Heart right ventricle (tissue), 16 donors: Measurements from ENCODE around the gene KIAA0825. TPM values are rescaled to one million over a fixed set of nuclear protein-coding genes. Genes with fewer than 3 reads are reported as not detected.

Experiments
- ATAC-seq, 8 donors: fragments of 200-7000 bp; cut with Tn5 transposase; one replicate each; pipeline ENCODE4 v1.9.1; 2020; ENCODE audit warnings: mild to moderate bottlenecking in 8 of 8, moderate library complexity in 8 of 8, moderate number of reproducible peaks in 1 of 8
- DNase-seq, 2 donors: peaks; one replicate each; pipeline ENCODE4 v3.0.0-alpha.2; 2020
- H3K27ac ChIP-seq, 10 donors: fragments of 200-600 bp; sonication (generic) in 2 of 10; one replicate each; pipeline versions ENCODE4 v1.5.0 to v1.8.0; 2020 to 2022; ENCODE audit warnings: mild to moderate bottlenecking in 3 of 10
- H3K27me3 ChIP-seq, 7 donors: fragments of 200-600 bp; one replicate each; pipeline ENCODE4 v1.8.0; 2021 to 2022; ENCODE audit warnings: mild to moderate bottlenecking in 2 of 7
- H3K36me3 ChIP-seq, 9 donors: fragments of 200-600 bp; sonication (generic) in 1 of 9; one replicate each; pipeline versions ENCODE4 v1.5.0 to v1.8.0; 2020 to 2022; ENCODE audit warnings: mild to moderate bottlenecking in 2 of 9
- H3K4me1 ChIP-seq, 9 donors: fragments of 200-600 bp; sonication (generic) in 1 of 9; one replicate each; pipeline versions ENCODE4 v1.5.0 to v1.8.0; 2020 to 2022; ENCODE audit warnings: mild to moderate bottlenecking in 4 of 9
- H3K4me3 ChIP-seq, 10 donors: fragments of 200-600 bp; sonication (generic) in 2 of 10; one replicate each; pipeline versions ENCODE4 v1.5.0 to v1.8.0; 2020 to 2022; ENCODE audit warnings: mild to moderate bottlenecking in 7 of 10, moderate library complexity in 2 of 10
- H3K9me3 ChIP-seq, 11 donors: fragments of 200-600 bp in 10 of 11; sonication (generic) in 2 of 11; one replicate each; pipeline versions ENCODE4 v1.5.0 to v1.8.0; 2013 to 2022; ENCODE audit warnings: mild to moderate bottlenecking in 2 of 11, control low read depth in 1 of 11, moderate library complexity in 1 of 11
- WGBS, 2 donors: extraction: QIAGEN DNeasy Blood & Tissue Kit; methylation state at CpG; one replicate each; pipeline ENCODE4 v1.1.7; 2013; ENCODE audit warnings: inconsistent platforms in 1 of 2; 5-methylcytosine and 5-hydroxymethylcytosine counted together
- intact Hi-C, 10 donors: fragments of 100-400 bp; cut with DNase I; formaldehyde crosslinking; loops; one replicate each; pipeline versions ENCODE4 v1.11.1 to v1.14.2; 2022
- polyA plus RNA-seq, 2 donors: library from polyadenylated mRNA; stranded (reverse); fragments of 200-250 nt; gene quantifications; one replicate each; pipeline ENCODE4 v1.2.3, GENCODE V29; 2013
- total RNA-seq, 10 donors: library from RNA; stranded (reverse); fragmentation: NEBNext Ultra II Directional in 3 of 10; extraction: Animal tissue kit (Norgen Biotek cat#: 25700) in 3 of 10; gene quantifications; one replicate each; pipeline versions ENCODE4 v1.2.1 to v1.2.4, GENCODE V29; 2021 to 2023
- TF ChIP-seq, protein P1 (sequence below), 9 donors: fragments of 200-600 bp; sonication (generic) in 2 of 9; IDR thresholded peaks; one replicate each; pipeline versions ENCODE4 v1.5.0 to v1.8.0; 2021 to 2022; ENCODE audit warnings: antibody characterized with exemption in 9 of 9, mild to moderate bottlenecking in 5 of 9, moderate library complexity in 1 of 9
- donor health status: Arrhythmogenic right ventricular cardiomyopathy.
- donor health status: ischemic (EF 13 %, LVEDD 7.1; RV severe dilation, severe dysfunction).
- donor health status: healthy with polysubstance abuse.
- donor health status: DM: no; HTN: yes; CAD: no.
- donor health status: DM: no; HTN: no; CAD: no.
- donor health status: ischemic (EF 25% LVEDD 6.9; RV normal size, moderate dysfunction).
- donor health status: ischemic (EF 25% LVEDD 5.7; RV mildly dilated, moderate dysfunction).
- donor health status: healthy.
- donor health status: DM: yes; HTN: yes; CAD: no.
- donor health status: Ischemic cardiomyopathy.
- donor health status: ischemic (EF 35%, LVEDD 5.7; RV mildly dilated, moderate dysfunction).
- donor health status: nonischemic (EF 11% LVEDD 7.7; RV severe dilation, severe dysfunction).
- donor health status: DM: yes; HTN: yes; CAD: no.
- donor health status: PGD.
- donor health status: ischemic (EF 29% LVEDD 5.4; RV normal size, mild dysfunction).
- donor health status: nonischemic (EF 23%, LVEDD 6.1; RV moderate dilation, normal function).

Gene KIAA0825
- total and polyA plus RNA-seq, 12 donors: 0.36 to 3.5 (median 2.4) TPM

DNA sequence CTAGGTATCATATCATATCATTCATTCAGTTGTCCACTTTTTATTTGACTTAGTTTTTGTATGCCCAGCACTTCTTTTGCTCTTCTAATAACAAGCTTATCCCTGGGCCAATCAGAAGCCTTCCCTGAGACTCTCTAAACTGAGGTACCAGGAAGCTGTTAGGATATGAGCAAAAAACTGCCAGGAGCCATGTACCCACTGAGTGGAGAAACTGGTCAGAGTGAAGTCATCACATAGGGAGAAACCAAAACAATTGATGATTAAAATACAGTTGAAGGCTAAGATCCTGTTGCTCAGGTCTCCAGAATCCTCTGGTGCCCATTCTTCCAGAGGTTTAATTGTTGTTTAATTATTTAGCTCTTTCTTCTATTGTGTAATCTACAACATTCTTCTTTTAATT is 120.2 kb downstream of the KIAA0825 start:
- intact Hi-C loops: no loop called here
- no peak overlapping the region for H3K4me3 ChIP-seq
- ATAC-seq: no peak

DNA sequence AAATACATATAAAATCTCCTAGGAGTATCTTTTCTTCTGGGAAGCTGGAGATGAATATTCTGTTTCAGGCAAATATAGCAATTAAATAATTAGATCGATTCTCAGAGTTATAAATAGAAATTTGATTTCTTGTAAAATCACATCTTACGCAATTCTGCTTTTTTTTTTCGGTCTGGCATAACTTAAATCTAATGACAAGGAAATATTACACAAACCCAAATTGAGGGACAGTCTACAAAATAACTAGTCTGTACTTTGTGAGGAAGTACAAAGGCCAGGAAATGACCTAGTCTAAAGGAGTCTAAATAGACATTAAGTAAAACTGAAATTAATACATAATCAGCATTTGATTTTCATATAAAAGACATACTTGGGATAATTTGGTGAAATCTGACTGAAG is 133.3 kb downstream of the KIAA0825 start:
- Histone ChIP-seq H3K27me3 (no peaks in the 10 kb centered on the region), H3K4me3 (no peak overlapping the region), H3K9me3 (no peaks in the 10 kb centered on the region), H3K27ac (no peak overlapping the region), H3K36me3 (peaks cover 0 to 5% (median 0%) of the 10 kb centered on the region in 9 donors), H3K4me1 (no peaks in the 10 kb centered on the region)
- no peak for ATAC-seq
- TF ChIP-seq, protein P1, sequence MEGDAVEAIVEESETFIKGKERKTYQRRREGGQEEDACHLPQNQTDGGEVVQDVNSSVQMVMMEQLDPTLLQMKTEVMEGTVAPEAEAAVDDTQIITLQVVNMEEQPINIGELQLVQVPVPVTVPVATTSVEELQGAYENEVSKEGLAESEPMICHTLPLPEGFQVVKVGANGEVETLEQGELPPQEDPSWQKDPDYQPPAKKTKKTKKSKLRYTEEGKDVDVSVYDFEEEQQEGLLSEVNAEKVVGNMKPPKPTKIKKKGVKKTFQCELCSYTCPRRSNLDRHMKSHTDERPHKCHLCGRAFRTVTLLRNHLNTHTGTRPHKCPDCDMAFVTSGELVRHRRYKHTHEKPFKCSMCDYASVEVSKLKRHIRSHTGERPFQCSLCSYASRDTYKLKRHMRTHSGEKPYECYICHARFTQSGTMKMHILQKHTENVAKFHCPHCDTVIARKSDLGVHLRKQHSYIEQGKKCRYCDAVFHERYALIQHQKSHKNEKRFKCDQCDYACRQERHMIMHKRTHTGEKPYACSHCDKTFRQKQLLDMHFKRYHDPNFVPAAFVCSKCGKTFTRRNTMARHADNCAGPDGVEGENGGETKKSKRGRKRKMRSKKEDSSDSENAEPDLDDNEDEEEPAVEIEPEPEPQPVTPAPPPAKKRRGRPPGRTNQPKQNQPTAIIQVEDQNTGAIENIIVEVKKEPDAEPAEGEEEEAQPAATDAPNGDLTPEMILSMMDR (IDR thresholded peaks at IDR 0.05): no peak
- WGBS, 2 donors: 79 to 84% methylated on average over 3 of the region's 3 CpGs
- DNase-seq: no peak
- intact Hi-C loops: no loop called here

More for the DNA sequence above, 120.2 kb downstream of the KIAA0825 start:
- Histone ChIP-seq H3K27ac (no peak overlapping the region), H3K27me3 (no peaks in the 10 kb centered on the region), H3K9me3 (no peaks in the 10 kb centered on the region), H3K4me1 (no peaks in the 10 kb centered on the region), H3K36me3 (no peaks in the 10 kb centered on the region)
- no peak for DNase-seq
- TF ChIP-seq, protein P1 (IDR thresholded peaks at IDR 0.05): no peak

DNA sequence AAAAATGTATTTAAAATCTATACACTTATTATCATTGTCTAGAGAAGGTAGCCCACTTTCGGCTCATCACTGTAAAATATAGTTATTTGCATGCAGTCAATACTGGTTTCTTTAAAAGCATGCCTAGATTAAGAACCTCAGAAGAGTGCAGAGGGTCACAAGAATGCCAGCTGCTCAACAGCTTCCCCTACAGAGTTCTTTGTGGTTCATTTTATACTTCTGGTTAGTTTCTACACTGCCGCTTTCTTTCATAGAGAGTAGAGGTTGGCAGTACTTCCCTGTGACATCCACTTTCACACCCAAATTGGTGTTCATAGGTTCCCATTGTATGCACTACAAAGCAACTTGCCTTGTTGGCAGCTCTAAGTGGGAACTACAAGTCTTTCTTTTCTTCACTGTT is 137.3 kb downstream of the KIAA0825 start:
- WGBS, 2 donors: 95 to 97% methylated on average over 2 of the region's 2 CpGs
- peaks cover 0 to 5% (median 0%) of the 10 kb centered on the region in 9 donors for H3K36me3 ChIP-seq
- no peaks in the 10 kb centered on the region for H3K9me3 ChIP-seq
- no peaks in the 10 kb centered on the region for H3K27me3 ChIP-seq
- no peak overlapping the region for H3K27ac ChIP-seq
- intact Hi-C loops: no loop called here
- H3K4me1 ChIP-seq: no peaks in the 10 kb centered on the region
- H3K4me3 ChIP-seq: no peak overlapping the region
- TF ChIP-seq, protein P1 (IDR thresholded peaks at IDR 0.05): no peak
- no peak for DNase-seq
- no peak for ATAC-seq

DNA sequence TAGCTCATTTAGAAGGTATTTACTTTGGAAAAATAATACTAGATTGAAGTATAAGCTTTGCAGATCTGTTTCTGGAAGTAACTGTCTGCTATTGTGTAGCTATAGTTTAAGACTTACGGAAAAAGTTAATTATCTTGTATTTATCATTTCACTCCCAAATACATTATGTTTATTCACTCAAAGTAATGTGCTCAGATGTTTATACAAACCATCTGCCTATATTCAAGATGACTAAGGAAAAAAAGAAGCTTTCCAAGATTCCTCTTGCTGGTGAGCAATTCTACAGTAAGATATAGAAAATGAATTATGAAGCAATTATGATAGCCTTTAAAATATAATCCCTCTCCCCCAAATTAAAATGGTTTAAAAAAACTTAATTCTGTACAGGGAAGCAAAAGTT is 137.9 kb downstream of the KIAA0825 start:
- no peaks in the 10 kb centered on the region for H3K9me3 ChIP-seq
- no peaks in the 10 kb centered on the region for H3K4me1 ChIP-seq
- ATAC-seq: no peak
- intact Hi-C loops: no loop called here
- no peak overlapping the region for H3K27ac ChIP-seq
- no peaks in the 10 kb centered on the region for H3K27me3 ChIP-seq
- H3K4me3 ChIP-seq: no peak overlapping the region
- peaks cover 0 to 5% (median 0%) of the 10 kb centered on the region in 9 donors for H3K36me3 ChIP-seq
- WGBS, 2 donors: 93 to 95% methylated on average over 1 of the region's 1 CpG
- no peak for DNase-seq
- TF ChIP-seq, protein P1 (IDR thresholded peaks at IDR 0.05): no peak

DNA sequence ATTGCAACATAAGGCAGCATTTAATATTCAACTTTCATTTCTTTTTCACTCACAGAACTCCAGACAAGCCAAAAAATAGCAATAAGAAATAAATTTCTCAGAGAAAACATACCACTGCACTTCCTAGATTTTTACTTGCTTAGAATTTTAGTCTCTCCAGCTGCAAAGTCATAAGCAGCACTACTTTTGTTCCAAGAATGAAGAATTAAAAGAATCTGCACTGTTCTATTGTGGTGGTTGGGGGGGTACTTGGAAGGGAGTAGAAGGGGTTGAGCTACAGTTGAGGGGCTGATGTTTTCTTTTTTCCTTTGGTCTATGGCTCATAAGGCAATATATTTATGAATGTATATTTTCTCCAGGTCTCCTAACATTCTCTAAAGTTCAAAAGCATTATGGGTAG is 144.5 kb downstream of the KIAA0825 start:
- H3K9me3 ChIP-seq: no peaks in the 10 kb centered on the region
- ATAC-seq: no peak
- no peak for DNase-seq
- H3K4me1 ChIP-seq: no peaks in the 10 kb centered on the region
- TF ChIP-seq, protein P1 (IDR thresholded peaks at IDR 0.05): no peak
- H3K36me3 ChIP-seq: peaks cover 0 to 22% (median 0%) of the 10 kb centered on the region in 9 donors
- H3K27me3 ChIP-seq: no peaks in the 10 kb centered on the region
- intact Hi-C loops: no loop called here
- H3K4me3 ChIP-seq: no peak overlapping the region
- H3K27ac ChIP-seq: no peak overlapping the region
